Fibroblast of the aortic adventitia (primary cell): ENCODE measurements around the gene GPC6. TPM values are rescaled to one million over a fixed set of nuclear protein-coding genes. Genes with fewer than 3 reads are reported as not detected.

Experiments used
- DNase-seq: peaks from one replicate; pipeline ENCODE4 v3.0.0-alpha.2; 2010; ENCODE audit warnings: low read depth
- H3K4me3 ChIP-seq: 2 replicates; pipeline ENCODE4 v1.5.1; 2011; ENCODE audit warnings: low read depth, mild to moderate bottlenecking, control low read depth, low read length, moderate library complexity
- total RNA-seq: library from RNA; depleted of rRNA; stranded (reverse); fragments of >200 nt; gene quantifications from 2 replicates; pipeline ENCODE4 v1.2.3, GENCODE V29; 2012; ENCODE audit warnings: low replicate concordance
- TF ChIP-seq, protein P1 (sequence below): IDR thresholded peaks from 2 replicates; pipeline ENCODE4 v1.5.1; 2011; ENCODE audit warnings: mild to moderate bottlenecking, low read length, control low read depth, inconsistent platforms; ENCODE audit not compliant: insufficient read depth

The GPC6 gene
- total RNA-seq, 1 donor: 92.6 TPM

- peak; percentile 28 for DNase-seq
- TF ChIP-seq, protein P1, sequence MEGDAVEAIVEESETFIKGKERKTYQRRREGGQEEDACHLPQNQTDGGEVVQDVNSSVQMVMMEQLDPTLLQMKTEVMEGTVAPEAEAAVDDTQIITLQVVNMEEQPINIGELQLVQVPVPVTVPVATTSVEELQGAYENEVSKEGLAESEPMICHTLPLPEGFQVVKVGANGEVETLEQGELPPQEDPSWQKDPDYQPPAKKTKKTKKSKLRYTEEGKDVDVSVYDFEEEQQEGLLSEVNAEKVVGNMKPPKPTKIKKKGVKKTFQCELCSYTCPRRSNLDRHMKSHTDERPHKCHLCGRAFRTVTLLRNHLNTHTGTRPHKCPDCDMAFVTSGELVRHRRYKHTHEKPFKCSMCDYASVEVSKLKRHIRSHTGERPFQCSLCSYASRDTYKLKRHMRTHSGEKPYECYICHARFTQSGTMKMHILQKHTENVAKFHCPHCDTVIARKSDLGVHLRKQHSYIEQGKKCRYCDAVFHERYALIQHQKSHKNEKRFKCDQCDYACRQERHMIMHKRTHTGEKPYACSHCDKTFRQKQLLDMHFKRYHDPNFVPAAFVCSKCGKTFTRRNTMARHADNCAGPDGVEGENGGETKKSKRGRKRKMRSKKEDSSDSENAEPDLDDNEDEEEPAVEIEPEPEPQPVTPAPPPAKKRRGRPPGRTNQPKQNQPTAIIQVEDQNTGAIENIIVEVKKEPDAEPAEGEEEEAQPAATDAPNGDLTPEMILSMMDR: no peak
- no peak overlapping the region for H3K4me3 ChIP-seq
Observed at GRCh38 chr13:93620181-93620765, 393.7 kb downstream of the GPC6 start.

- no peak overlapping the region for H3K4me3 ChIP-seq
- TF ChIP-seq, protein P1: no peak
- no peak for DNase-seq
Observed at GRCh38 chr13:93621051-93621450, 394.4 kb downstream of the GPC6 start.

- no peak for DNase-seq
- TF ChIP-seq, protein P1: no peak
Observed at GRCh38 chr13:93621966-93622365, 395.4 kb downstream of the GPC6 start.

DNA sequence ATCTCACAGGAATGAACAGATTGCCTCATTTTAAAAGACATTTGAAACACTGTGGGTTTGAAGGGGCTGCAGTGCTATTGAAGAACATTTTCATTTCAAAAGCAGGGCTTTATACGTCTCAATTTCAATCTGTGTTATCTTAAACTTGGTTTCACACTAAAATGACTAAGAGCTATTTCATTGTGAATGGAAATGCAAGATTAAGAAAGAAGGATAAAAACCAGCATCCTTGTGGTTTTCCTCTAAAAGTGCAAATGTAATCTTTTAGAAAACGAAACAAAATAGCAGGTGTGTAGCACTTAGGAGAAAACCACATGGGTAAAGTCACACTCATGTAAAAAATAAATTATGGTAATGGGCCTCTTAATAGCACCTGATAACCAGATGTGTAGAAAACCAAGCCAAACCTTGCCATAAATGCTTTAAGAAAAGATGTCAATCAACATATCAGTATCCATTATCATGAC lies 397.7 kb downstream of the GPC6 start:
- peak; percentile 71 for DNase-seq
- H3K4me3 ChIP-seq: no peak overlapping the region
- TF ChIP-seq, protein P1: no peak

More at GRCh38 chr13:93621966-93622365, 395.4 kb downstream of the GPC6 start:
- H3K4me3 ChIP-seq: no peak overlapping the region

GRCh38 chr13:93625536-93625935 lies 398.9 kb downstream of the GPC6 start:
- TF ChIP-seq, protein P1: no peak
- peak; percentile 56 for DNase-seq
- H3K4me3 ChIP-seq: no peak overlapping the region

- DNase-seq: no peak
- no peak overlapping the region for H3K4me3 ChIP-seq
- TF ChIP-seq, protein P1: no peak
Observed at GRCh38 chr13:93628136-93628797, 401.7 kb downstream of the GPC6 start.
